Globus pallidus (tissue), 1 donor: Measurements from ENCODE around the gene DDTL.
"Not testable (repeated sequence)": the region's sequence is repeated elsewhere in the genome, so short reads cannot be mapped to it uniquely, and the experiment has no call there.

Experiments used
- DNase-seq: peaks from one replicate; pipeline ENCODE4 v3.0.0-alpha.2; 2015; ENCODE audit warnings: low spot score

DDTL gene

GRCh38 chr22:23970201-23970641, 3.5 kb downstream of the DDTL start:
- DNase-seq, result no peak

- DNase-seq, result no peak
Observed at GRCh38 chr22:23970816-23971486, 4.3 kb downstream of the DDTL start.

- DNase-seq, result not testable (repeated sequence)
Observed at GRCh38 chr22:23971927-23972326, 5.2 kb downstream of the DDTL start.

- not testable (repeated sequence) for DNase-seq
Observed at GRCh38 chr22:23974345-23974744, 7.7 kb downstream of the DDTL start, which contains the start of gene DDT. DDT (minus strand) TSS chr22:23974441; CDS start chr22:23974414, 27 bp downstream.

GRCh38 chr22:23974836-23975352, 8.2 kb downstream of the DDTL start:
- not testable (repeated sequence) for DNase-seq

GRCh38 chr22:23977304-23977703, 10.6 kb downstream of the DDTL start:
- DNase-seq, result not testable (repeated sequence)

GRCh38 chr22:23979557-23980240, 13.0 kb downstream of the DDTL start, which contains the start of gene GSTT2:
GSTT2 (plus strand) TSS chr22:23980134.
- DNase-seq, result not testable (repeated sequence)

- not testable (repeated sequence) for DNase-seq
Observed at GRCh38 chr22:23980567-23980966, 13.9 kb downstream of the DDTL start.

- DNase-seq, result peak; percentile 32
Observed at GRCh38 chr22:23984430-23984829, 17.7 kb downstream of the DDTL start.

GRCh38 chr22:23986089-23986488, 19.4 kb downstream of the DDTL start:
- DNase-seq, result not testable (repeated sequence)

- DNase-seq, result not testable (repeated sequence)
Observed at GRCh38 chr22:23986538-23987178, 20.0 kb downstream of the DDTL start.

- not testable (repeated sequence) for DNase-seq
Observed at GRCh38 chr22:23989583-23990244, 23.0 kb downstream of the DDTL start.

- DNase-seq, result not testable (repeated sequence)
Observed at GRCh38 chr22:23993080-23993479, 26.4 kb downstream of the DDTL start.

- DNase-seq, result not testable (repeated sequence)
Observed at GRCh38 chr22:23993581-23994177, 27.0 kb downstream of the DDTL start.

GRCh38 chr22:23997092-23997491, 30.4 kb downstream of the DDTL start:
- DNase-seq, result no peak

- DNase-seq, result not testable (repeated sequence)
Observed at GRCh38 chr22:23999779-24000178, 33.1 kb downstream of the DDTL start.

- DNase-seq, result no peak
Observed at GRCh38 chr22:24001314-24001713, 34.6 kb downstream of the DDTL start.

- no peak for DNase-seq
Observed at GRCh38 chr22:24002272-24002671, 35.6 kb downstream of the DDTL start.

GRCh38 chr22:24002851-24003250, 36.2 kb downstream of the DDTL start:
- DNase-seq, result no peak

GRCh38 chr22:24003887-24004286, 37.2 kb downstream of the DDTL start:
- no peak for DNase-seq

GRCh38 chr22:24005201-24005600, 38.5 kb downstream of the DDTL start, which contains the start of gene GSTT4:
GSTT4 (minus strand) TSS chr22:24005453; CDS start chr22:24005356, 97 bp downstream.
- DNase-seq, result no peak
